ENCODE data around the gene NCKAP5.

NCKAP5 gene

GRCh38 chr2:132884292-132884691 lies 684.0 kb downstream of the NCKAP5 start:
- H3K9me3 ChIP-seq (ENCODE audit: insufficient read depth, low read depth, low read length) = no peaks in the 10 kb centered on the region
- H3K4me3 ChIP-seq (ENCODE audit: low read depth, low read length) = no peak overlapping the region
- H3K79me2 ChIP-seq (ENCODE audit: control insufficient read depth, insufficient read depth, low read length, poor library complexity) = no peaks in the 10 kb centered on the region
- H3K4me1 ChIP-seq (ENCODE audit: control insufficient read depth in 1 of 2, insufficient read depth in 2 of 2, low read length in 2 of 2) = no peaks in the 10 kb centered on the region
- H3K4me2 ChIP-seq (ENCODE audit: low read length) = no peak overlapping the region
- H4K91ac ChIP-seq (ENCODE audit: low read depth, low read length) = no peak overlapping the region
- no peak overlapping the region for H3K27ac ChIP-seq (ENCODE audit: low read depth, low read length)
- no peak overlapping the region for H3K14ac ChIP-seq (ENCODE audit: low read length)
- DNase-seq = no peak
- WGBS (ENCODE audit: extremely low coverage, insufficient coverage, insufficient read length) = no CpG with 5 or more reads among the region's 4 CpGs
- no peak overlapping the region for H3K18ac ChIP-seq (ENCODE audit: low read length)
- no peak overlapping the region for H2BK12ac ChIP-seq (ENCODE audit: low read length)
- H4K8ac ChIP-seq (ENCODE audit: low read depth, low read length) = no peak overlapping the region
- no peak overlapping the region for H2BK5ac ChIP-seq (ENCODE audit: low read depth, low read length, poor library complexity)
- no peaks in the 10 kb centered on the region for H3K27me3 ChIP-seq (ENCODE audit: insufficient read depth, low read length)
- no peak overlapping the region for H3K23ac ChIP-seq (ENCODE audit: low read length)
- H3K79me1 ChIP-seq (ENCODE audit: low read length) = no peaks in the 10 kb centered on the region
- no peak overlapping the region for H3K4ac ChIP-seq (ENCODE audit: low read depth, low read length)
- H2BK120ac ChIP-seq (ENCODE audit: insufficient read depth, low read length, poor library complexity) = no peak overlapping the region
- H2AK5ac ChIP-seq (ENCODE audit: low read length) = no peak overlapping the region
- H4K12ac ChIP-seq (ENCODE audit: low read depth, low read length) = no peak overlapping the region
- no peak overlapping the region for H3K9ac ChIP-seq (ENCODE audit: low read length)
- no peaks in the 10 kb centered on the region for H3K36me3 ChIP-seq (ENCODE audit: control insufficient read depth in 1 of 2, insufficient read depth in 2 of 2, low read length in 2 of 2)
- H2AFZ ChIP-seq (ENCODE audit: insufficient read depth, low read length, poor library complexity) = no peak overlapping the region

DNA sequence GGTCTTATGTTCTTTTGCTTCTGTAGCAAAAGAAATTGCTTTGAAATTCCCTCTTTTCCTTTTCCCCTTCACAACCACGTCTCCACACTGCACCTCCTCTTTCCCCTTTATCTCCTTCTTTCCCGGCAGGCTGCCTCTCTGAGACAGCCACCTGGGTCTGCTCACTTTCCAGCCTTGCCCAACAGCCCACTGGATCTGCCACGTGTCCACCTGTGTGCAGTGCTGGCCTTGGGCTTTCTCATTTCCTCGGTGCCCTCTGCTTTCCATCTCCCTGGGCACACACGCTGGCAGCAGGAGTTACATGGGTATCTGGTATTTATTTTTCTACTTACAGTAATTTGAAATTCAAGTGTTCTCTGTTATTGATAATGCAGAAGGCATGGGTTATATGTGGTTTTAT lies 684.8 kb downstream of the NCKAP5 start:
- Histone ChIP-seq H4K12ac (ENCODE audit: low read depth, low read length) (no peak overlapping the region), H4K91ac (ENCODE audit: low read depth, low read length) (no peak overlapping the region), H3K36me3 (ENCODE audit: control insufficient read depth in 1 of 2, insufficient read depth in 2 of 2, low read length in 2 of 2) (no peaks in the 10 kb centered on the region), H3K4ac (ENCODE audit: low read depth, low read length) (no peak overlapping the region), H3K79me2 (ENCODE audit: control insufficient read depth, insufficient read depth, low read length, poor library complexity) (no peaks in the 10 kb centered on the region), H3K4me2 (ENCODE audit: low read length) (no peak overlapping the region), H3K18ac (ENCODE audit: low read length) (no peak overlapping the region), H3K9me3 (ENCODE audit: insufficient read depth, low read depth, low read length) (no peaks in the 10 kb centered on the region), H3K14ac (ENCODE audit: low read length) (no peak overlapping the region), H3K9ac (ENCODE audit: low read length) (no peak overlapping the region), H3K79me1 (ENCODE audit: low read length) (no peaks in the 10 kb centered on the region), H3K27ac (ENCODE audit: low read depth, low read length) (no peak overlapping the region), H2BK120ac (ENCODE audit: insufficient read depth, low read length, poor library complexity) (no peak overlapping the region), H2BK5ac (ENCODE audit: low read depth, low read length, poor library complexity) (no peak overlapping the region), H3K4me3 (ENCODE audit: low read depth, low read length) (no peak overlapping the region), H3K23ac (ENCODE audit: low read length) (no peak overlapping the region), H2AK5ac (ENCODE audit: low read length) (no peak overlapping the region), H2BK12ac (ENCODE audit: low read length) (no peak overlapping the region), H3K27me3 (ENCODE audit: insufficient read depth, low read length) (no peaks in the 10 kb centered on the region), H3K4me1 (ENCODE audit: control insufficient read depth in 1 of 2, insufficient read depth in 2 of 2, low read length in 2 of 2) (no peaks in the 10 kb centered on the region), H2AFZ (ENCODE audit: insufficient read depth, low read length, poor library complexity) (no peak overlapping the region), H4K8ac (ENCODE audit: low read depth, low read length) (no peak overlapping the region)
- DNase-seq = no peak
- no CpG with 5 or more reads among the region's 5 CpGs for whole genome bisulfite sequencing (ENCODE audit: extremely low coverage, insufficient coverage, insufficient read length)

DNA sequence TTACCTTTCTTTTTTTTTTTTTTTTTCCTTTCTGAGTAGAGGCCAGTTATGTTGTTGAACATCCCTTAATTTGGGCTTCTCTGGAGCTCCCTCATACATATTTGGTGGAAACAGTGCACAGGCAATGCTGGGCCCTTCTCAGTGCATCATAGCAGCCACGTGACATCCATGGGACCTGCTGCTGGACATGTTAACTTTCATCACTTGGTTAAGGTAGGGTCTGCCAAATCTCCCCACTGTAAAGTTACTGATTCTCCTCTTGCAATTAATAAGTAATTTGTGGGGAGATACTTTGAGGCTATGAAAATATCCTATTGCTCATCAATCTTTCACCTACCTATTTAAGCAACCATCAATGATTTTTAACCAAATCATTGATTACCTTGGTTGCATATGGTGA lies 686.7 kb downstream of the NCKAP5 start:
- no peak overlapping the region for H2BK5ac ChIP-seq (ENCODE audit: low read depth, low read length, poor library complexity)
- no peak overlapping the region for H3K9ac ChIP-seq (ENCODE audit: low read length)
- H4K91ac ChIP-seq (ENCODE audit: low read depth, low read length) = no peak overlapping the region
- no peak overlapping the region for H3K27ac ChIP-seq (ENCODE audit: low read depth, low read length)
- no peak overlapping the region for H2AFZ ChIP-seq (ENCODE audit: insufficient read depth, low read length, poor library complexity)
- no peak overlapping the region for H4K12ac ChIP-seq (ENCODE audit: low read depth, low read length)
- H3K4ac ChIP-seq (ENCODE audit: low read depth, low read length) = no peak overlapping the region
- H4K8ac ChIP-seq (ENCODE audit: low read depth, low read length) = no peak overlapping the region
- WGBS (ENCODE audit: extremely low coverage, insufficient coverage, insufficient read length) = no CpG with 5 or more reads among the region's 1 CpG
- no peaks in the 10 kb centered on the region for H3K27me3 ChIP-seq (ENCODE audit: insufficient read depth, low read length)
- no peak overlapping the region for H3K18ac ChIP-seq (ENCODE audit: low read length)
- no peak overlapping the region for H2BK120ac ChIP-seq (ENCODE audit: insufficient read depth, low read length, poor library complexity)
- H3K9me3 ChIP-seq (ENCODE audit: insufficient read depth, low read depth, low read length) = no peaks in the 10 kb centered on the region
- no peak overlapping the region for H3K14ac ChIP-seq (ENCODE audit: low read length)
- no peak for DNase-seq
- H3K79me2 ChIP-seq (ENCODE audit: control insufficient read depth, insufficient read depth, low read length, poor library complexity) = no peaks in the 10 kb centered on the region
- H3K4me3 ChIP-seq (ENCODE audit: low read depth, low read length) = no peak overlapping the region
- H2BK12ac ChIP-seq (ENCODE audit: low read length) = no peak overlapping the region
- H3K36me3 ChIP-seq (ENCODE audit: control insufficient read depth in 1 of 2, insufficient read depth in 2 of 2, low read length in 2 of 2) = no peaks in the 10 kb centered on the region
- H3K79me1 ChIP-seq (ENCODE audit: low read length) = no peaks in the 10 kb centered on the region
- H3K4me1 ChIP-seq (ENCODE audit: control insufficient read depth in 1 of 2, insufficient read depth in 2 of 2, low read length in 2 of 2) = no peaks in the 10 kb centered on the region
- H3K4me2 ChIP-seq (ENCODE audit: low read length) = no peak overlapping the region
- H3K23ac ChIP-seq (ENCODE audit: low read length) = no peak overlapping the region
- no peak overlapping the region for H2AK5ac ChIP-seq (ENCODE audit: low read length)

- Histone ChIP-seq H3K14ac (ENCODE audit: low read length) (no peak overlapping the region), H3K9ac (ENCODE audit: low read length) (no peak overlapping the region), H2AK5ac (ENCODE audit: low read length) (no peak overlapping the region), H3K27ac (ENCODE audit: low read depth, low read length) (no peak overlapping the region), H3K4me2 (ENCODE audit: low read length) (no peak overlapping the region), H3K4me1 (ENCODE audit: control insufficient read depth in 1 of 2, insufficient read depth in 2 of 2, low read length in 2 of 2) (no peaks in the 10 kb centered on the region), H3K79me1 (ENCODE audit: low read length) (no peaks in the 10 kb centered on the region), H4K91ac (ENCODE audit: low read depth, low read length) (no peak overlapping the region), H2BK5ac (ENCODE audit: low read depth, low read length, poor library complexity) (no peak overlapping the region), H2BK120ac (ENCODE audit: insufficient read depth, low read length, poor library complexity) (no peak overlapping the region), H3K23ac (ENCODE audit: low read length) (no peak overlapping the region), H3K79me2 (ENCODE audit: control insufficient read depth, insufficient read depth, low read length, poor library complexity) (no peaks in the 10 kb centered on the region), H4K8ac (ENCODE audit: low read depth, low read length) (no peak overlapping the region), H3K4me3 (ENCODE audit: low read depth, low read length) (no peak overlapping the region), H2AFZ (ENCODE audit: insufficient read depth, low read length, poor library complexity) (no peak overlapping the region), H3K27me3 (ENCODE audit: insufficient read depth, low read length) (no peaks in the 10 kb centered on the region), H3K4ac (ENCODE audit: low read depth, low read length) (no peak overlapping the region), H3K9me3 (ENCODE audit: insufficient read depth, low read depth, low read length) (no peaks in the 10 kb centered on the region), H2BK12ac (ENCODE audit: low read length) (no peak overlapping the region), H4K12ac (ENCODE audit: low read depth, low read length) (no peak overlapping the region), H3K18ac (ENCODE audit: low read length) (no peak overlapping the region), H3K36me3 (ENCODE audit: control insufficient read depth in 1 of 2, insufficient read depth in 2 of 2, low read length in 2 of 2) (no peaks in the 10 kb centered on the region)
- WGBS (ENCODE audit: extremely low coverage, insufficient coverage, insufficient read length) = 100% methylated on average over 2 of the region's 9 CpGs
- no peak for DNase-seq
These were observed 690.3 kb downstream of the NCKAP5 start for GRCh38 chr2:132877923-132878322.
